22Rv1 (cell line): ENCODE results near the gene TP53TG5.

ENCODE experiments used
- H3K27ac ChIP-seq: fragments of 450-650 bp; 2 replicates; pipeline ENCODE4 v1.5.1; 2017
- ZFX ChIP-seq: fragments of 450-650 bp; IDR thresholded peaks from 2 replicates; pipeline ENCODE4 v1.6.1; 2017; ENCODE audit warnings: antibody characterized with exemption, borderline replicate concordance
- TF ChIP-seq, protein P1 (sequence below): fragments of 450-650 bp; IDR thresholded peaks from 2 replicates; pipeline ENCODE4 v1.5.1; 2017; ENCODE audit warnings: mild to moderate bottlenecking

TP53TG5 gene

GRCh38 chr20:45343532-45344167, 34.5 kb downstream of the TP53TG5 start:
- peak overlapping the region; percentile 84 for H3K27ac ChIP-seq
- TF ChIP-seq, protein P1, sequence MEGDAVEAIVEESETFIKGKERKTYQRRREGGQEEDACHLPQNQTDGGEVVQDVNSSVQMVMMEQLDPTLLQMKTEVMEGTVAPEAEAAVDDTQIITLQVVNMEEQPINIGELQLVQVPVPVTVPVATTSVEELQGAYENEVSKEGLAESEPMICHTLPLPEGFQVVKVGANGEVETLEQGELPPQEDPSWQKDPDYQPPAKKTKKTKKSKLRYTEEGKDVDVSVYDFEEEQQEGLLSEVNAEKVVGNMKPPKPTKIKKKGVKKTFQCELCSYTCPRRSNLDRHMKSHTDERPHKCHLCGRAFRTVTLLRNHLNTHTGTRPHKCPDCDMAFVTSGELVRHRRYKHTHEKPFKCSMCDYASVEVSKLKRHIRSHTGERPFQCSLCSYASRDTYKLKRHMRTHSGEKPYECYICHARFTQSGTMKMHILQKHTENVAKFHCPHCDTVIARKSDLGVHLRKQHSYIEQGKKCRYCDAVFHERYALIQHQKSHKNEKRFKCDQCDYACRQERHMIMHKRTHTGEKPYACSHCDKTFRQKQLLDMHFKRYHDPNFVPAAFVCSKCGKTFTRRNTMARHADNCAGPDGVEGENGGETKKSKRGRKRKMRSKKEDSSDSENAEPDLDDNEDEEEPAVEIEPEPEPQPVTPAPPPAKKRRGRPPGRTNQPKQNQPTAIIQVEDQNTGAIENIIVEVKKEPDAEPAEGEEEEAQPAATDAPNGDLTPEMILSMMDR, result no peak
- TF ChIP-seq ZFX, result no peak

- H3K27ac ChIP-seq, result peak overlapping the region; percentile 84
- TF ChIP-seq, protein P1, result no peak
- TF ChIP-seq ZFX, result no peak
Observed at GRCh38 chr20:45342855-45343531, 35.1 kb downstream of the TP53TG5 start.

GRCh38 chr20:45341939-45342854, 35.9 kb downstream of the TP53TG5 start:
- TF ChIP-seq, protein P1, result no peak
- TF ChIP-seq ZFX, result no peak
- H3K27ac ChIP-seq, result peak overlapping the region; percentile 84

- no peak for TF ChIP-seq ZFX
- TF ChIP-seq, protein P1, result no peak
- H3K27ac ChIP-seq, result peak overlapping the region; percentile 84
Observed at GRCh38 chr20:45341579-45341938, 36.6 kb downstream of the TP53TG5 start.

DNA sequence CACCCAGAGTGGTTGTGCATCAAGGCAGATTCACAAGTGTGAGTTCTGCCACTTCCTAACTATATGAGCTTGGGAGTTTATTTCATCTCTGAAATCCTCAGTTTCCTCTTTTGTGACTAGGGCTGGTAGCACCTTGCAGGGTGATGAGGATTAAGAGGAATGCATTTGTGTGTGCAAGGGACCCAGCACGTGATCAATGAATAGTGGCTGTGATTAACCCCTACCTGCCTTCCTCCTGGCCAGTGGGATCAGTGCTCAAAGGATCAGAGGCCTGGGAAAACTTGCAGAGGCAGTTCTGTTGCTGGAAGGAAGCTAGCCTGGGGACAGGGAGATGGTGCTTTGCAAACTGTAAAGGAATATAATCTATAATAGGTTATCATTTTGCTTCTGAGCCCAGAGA, 37.2 kb downstream of the TP53TG5 start:
- H3K27ac ChIP-seq, result peak overlapping the region; percentile 84
- TF ChIP-seq, protein P1, result no peak
- no peak for TF ChIP-seq ZFX

- peak overlapping the region; percentile 84 for H3K27ac ChIP-seq
- TF ChIP-seq, protein P1, result no peak
- no peak for TF ChIP-seq ZFX
Observed at GRCh38 chr20:45340236-45340847, 37.8 kb downstream of the TP53TG5 start.
